H9 (cell line): ENCODE results near the gene MREG. TPM values are rescaled to one million over a fixed set of nuclear protein-coding genes. Genes with fewer than 3 reads are reported as not detected.

Experiments used
- DNase-seq: peaks from one replicate; pipeline ENCODE4 v3.0.0-alpha.2; 2017
- H2AFZ ChIP-seq: one replicate; pipeline ENCODE4 v1.6.1; 2013; ENCODE audit warnings: mild to moderate bottlenecking, low read length, control low read depth, moderate library complexity
- H2AK5ac ChIP-seq: 2 replicates; pipeline ENCODE4 v1.6.1; 2013; ENCODE audit warnings: low read length, control low read depth, mixed read lengths; ENCODE audit not compliant: insufficient read length
- H2BK120ac ChIP-seq: one replicate; pipeline ENCODE4 v1.6.1; 2013; ENCODE audit warnings: low read depth, mild to moderate bottlenecking, low read length, control low read depth, inconsistent platforms; ENCODE audit not compliant: poor library complexity, severe bottlenecking
- H2BK12ac ChIP-seq: 2 replicates; pipeline ENCODE4 v1.6.1; 2013; ENCODE audit warnings: low read length, control low read depth, mixed read lengths, low read depth; ENCODE audit not compliant: insufficient read length
- H2BK15ac ChIP-seq: 2 replicates; pipeline ENCODE4 v1.6.1; 2013; ENCODE audit warnings: low read depth, low read length, control low read depth
- H2BK20ac ChIP-seq: one replicate; pipeline ENCODE4 v1.6.1; 2013; ENCODE audit warnings: low read depth, mild to moderate bottlenecking, low read length, control low read depth, inconsistent platforms; ENCODE audit not compliant: poor library complexity, severe bottlenecking
- H2BK5ac ChIP-seq: 2 replicates; pipeline ENCODE4 v1.6.1; 2013; ENCODE audit warnings: low read length, control low read depth, mixed read lengths; ENCODE audit not compliant: insufficient read length
- H3K14ac ChIP-seq: 2 replicates; pipeline ENCODE4 v1.6.1; 2013; ENCODE audit warnings: low read length, control low read depth; ENCODE audit not compliant: insufficient read depth
- H3K18ac ChIP-seq: 2 replicates; pipeline ENCODE4 v1.6.1; 2013; ENCODE audit warnings: low read depth, mild to moderate bottlenecking, mixed read lengths, low read length, control low read depth; ENCODE audit not compliant: insufficient read length
- H3K23ac ChIP-seq: 2 replicates; pipeline ENCODE4 v1.6.1; 2013; ENCODE audit warnings: low read length, control low read depth, mixed read lengths, low read depth; ENCODE audit not compliant: insufficient read length
- H3K23me2 ChIP-seq: 2 replicates; pipeline ENCODE4 v1.6.1; 2013; ENCODE audit warnings: low read depth, mild to moderate bottlenecking, mixed read lengths, low read length, control low read depth; ENCODE audit not compliant: insufficient read length, poor library complexity, severe bottlenecking
- H3K27ac ChIP-seq: 2 replicates; pipeline ENCODE4 v1.5.1; 2013; ENCODE audit warnings: low read length, control low read depth, mixed read lengths, low read depth; ENCODE audit not compliant: insufficient read length
- H3K27me3 ChIP-seq: 2 replicates; pipeline ENCODE4 v1.6.1; 2013; ENCODE audit warnings: low read length, control low read depth, inconsistent platforms; ENCODE audit not compliant: insufficient read depth
- H3K4ac ChIP-seq: 2 replicates; pipeline ENCODE4 v1.6.1; 2013; ENCODE audit warnings: low read depth, mild to moderate bottlenecking, control low read depth, inconsistent platforms, low read length, moderate library complexity
- H3K4me1 ChIP-seq: 2 replicates; pipeline ENCODE4 v1.6.1; 2013; ENCODE audit warnings: low read length, control low read depth, inconsistent platforms; ENCODE audit not compliant: insufficient read depth
- H3K4me2 ChIP-seq: 2 replicates; pipeline ENCODE4 v1.6.1; 2013; ENCODE audit warnings: low read length, control low read depth, mixed read lengths; ENCODE audit not compliant: insufficient read length, insufficient read depth
- H3K56ac ChIP-seq: 2 replicates; pipeline ENCODE4 v1.6.1; 2013; ENCODE audit warnings: low read depth, mild to moderate bottlenecking, mixed read lengths, low read length, control low read depth; ENCODE audit not compliant: insufficient read length
- H3K79me1 ChIP-seq: 2 replicates; pipeline ENCODE4 v1.6.1; 2013; ENCODE audit warnings: low read depth, mild to moderate bottlenecking, moderate library complexity, low read length, control low read depth, inconsistent platforms; ENCODE audit not compliant: insufficient read depth, poor library complexity, severe bottlenecking
- H3K79me2 ChIP-seq: 2 replicates; pipeline ENCODE4 v1.6.1; 2013; ENCODE audit warnings: low read length, control low read depth, inconsistent platforms; ENCODE audit not compliant: insufficient read depth
- H3K9ac ChIP-seq: 2 replicates; pipeline ENCODE4 v1.6.1; 2013; ENCODE audit warnings: low read length, control low read depth, mixed read lengths; ENCODE audit not compliant: insufficient read length; ENCODE audit errors: extremely low read depth
- H3K9me3 ChIP-seq: one replicate; pipeline ENCODE4 v1.6.1; 2013; ENCODE audit warnings: low read depth, low read length, inconsistent platforms; ENCODE audit not compliant: control insufficient read depth
- H3T11ph ChIP-seq: one replicate; pipeline ENCODE4 v1.6.1; 2013; ENCODE audit warnings: mild to moderate bottlenecking, low read length, control low read depth, inconsistent platforms
- H4K20me1 ChIP-seq: one replicate; pipeline ENCODE4 v1.6.1; 2013; ENCODE audit not compliant: control insufficient read depth, insufficient read length, insufficient read depth
- H4K5ac ChIP-seq: 2 replicates; pipeline ENCODE4 v1.6.1; 2013; ENCODE audit warnings: low read depth, mild to moderate bottlenecking, mixed read lengths, low read length, control low read depth; ENCODE audit not compliant: insufficient read length
- H4K8ac ChIP-seq: replicated peaks from 2 replicates; pipeline ENCODE4 v1.6.1; 2013; ENCODE audit warnings: low read length, control low read depth, mixed read lengths, low read depth; ENCODE audit not compliant: insufficient read length
- H4K91ac ChIP-seq: 2 replicates; pipeline ENCODE4 v1.6.1; 2013; ENCODE audit warnings: low read depth, mild to moderate bottlenecking, moderate library complexity, mixed read lengths, low read length, control low read depth; ENCODE audit not compliant: insufficient read length
- H3K27ac Mint-ChIP-seq, 3 experiments: 2 replicates in 2 of 3; 3 replicates in 1 of 3; pipeline ENCODE4 v1.8.0; 2020 to 2021; ENCODE audit warnings: mixed read lengths in 3 of 3, mild to moderate bottlenecking in 1 of 3, moderate library complexity in 1 of 3
- H3K27me3 Mint-ChIP-seq: 2 replicates; pipeline ENCODE4 v1.8.0; 2021; ENCODE audit warnings: low read depth, mild to moderate bottlenecking, moderate library complexity, mixed read lengths
- H3K36me3 Mint-ChIP-seq, 3 experiments: 2 replicates in 2 of 3; 3 replicates in 1 of 3; pipeline ENCODE4 v1.8.0; 2020 to 2021; ENCODE audit warnings: low read depth in 3 of 3, mixed read lengths in 3 of 3; ENCODE audit not compliant: insufficient read depth in 1 of 3
- H3K4me1 Mint-ChIP-seq, 2 experiments: 2 replicates each; pipeline ENCODE4 v1.8.0; 2020; ENCODE audit warnings: mixed read lengths in 2 of 2
- H3K4me3 Mint-ChIP-seq, 2 experiments: 2 replicates in 1 of 2; 3 replicates in 1 of 2; pipeline ENCODE4 v1.8.0; 2020 to 2021; ENCODE audit warnings: mild to moderate bottlenecking in 2 of 2, mixed read lengths in 2 of 2, moderate library complexity in 1 of 2
- H3K9me3 Mint-ChIP-seq, 2 experiments: 2 replicates in 1 of 2; 3 replicates in 1 of 2; pipeline ENCODE4 v1.8.0; 2020; ENCODE audit warnings: mild to moderate bottlenecking in 2 of 2, mixed read lengths in 2 of 2, moderate library complexity in 1 of 2
- CTCF ChIP-seq: fragments of 200-600 bp; sonication (generic); conservative IDR thresholded peaks from 3 replicates; pipeline ENCODE4 v1.8.0; 2021; ENCODE audit warnings: antibody characterized with exemption, mild to moderate bottlenecking
- total RNA-seq: library from RNA; stranded (reverse); gene quantifications from 2 replicates; pipeline ENCODE4 v1.2.1, GENCODE V29; 2021

Gene MREG
- total RNA-seq, 1 experiment from 2014 or later, result 21.8 TPM

GRCh38 chr2:215906458-215906857 lies 106.9 kb downstream of the MREG start:
- H3K4me1 Mint-ChIP-seq, result no peaks in the 10 kb centered on the region

More at GRCh38 chr2:215906458-215906857, 106.9 kb downstream of the MREG start:
- no peak overlapping the region for H3K56ac ChIP-seq
- no peak overlapping the region for H2AK5ac ChIP-seq
- no peak overlapping the region for H2AFZ ChIP-seq
- Mint-ChIP-seq H3K4me3 (no peak overlapping the region), H3K27ac (no peak overlapping the region), H3K27me3 (no peaks in the 10 kb centered on the region; the same call in 1 of the 2 replicates), H3K36me3 (no peaks in the 10 kb centered on the region), H3K9me3 (no peaks in the 10 kb centered on the region; a peak in 1 of 5 replicates)
- H2BK120ac ChIP-seq, result no peak overlapping the region
- no peaks in the 10 kb centered on the region for H3K23me2 ChIP-seq
- H4K8ac ChIP-seq, result no peak overlapping the region
- no peak overlapping the region for H3K23ac ChIP-seq
- H4K5ac ChIP-seq, result no peak overlapping the region
- no peak for TF ChIP-seq CTCF
- DNase-seq, result no peak
- H3K14ac ChIP-seq, result no peak overlapping the region
- H3K79me1 ChIP-seq, result no peaks in the 10 kb centered on the region
- H4K91ac ChIP-seq, result no peak overlapping the region
- H2BK12ac ChIP-seq, result no peak overlapping the region
- H2BK20ac ChIP-seq, result no peak overlapping the region
- no peaks in the 10 kb centered on the region for H3K4me1 ChIP-seq
- H4K20me1 ChIP-seq, result no peaks in the 10 kb centered on the region
- no peak overlapping the region for H3K18ac ChIP-seq
- H3K9me3 ChIP-seq, result no peaks in the 10 kb centered on the region
- no peak overlapping the region for H3K9ac ChIP-seq
- no peak overlapping the region for H2BK15ac ChIP-seq
- no peak overlapping the region for H2BK5ac ChIP-seq
- H3K4me2 ChIP-seq, result no peak overlapping the region
- no peaks in the 10 kb centered on the region for H3K79me2 ChIP-seq
- no peak overlapping the region for H3K4ac ChIP-seq
- no peak overlapping the region for H3K27ac ChIP-seq
- no peaks in the 10 kb centered on the region for H3K27me3 ChIP-seq
- no peak overlapping the region for H3T11ph ChIP-seq
